HG03354 (cell line): ENCODE data around the gene PODXL.
A peak's percentile ranks its signal among the peaks of the same experiment; 100 is the strongest.

Source experiments
- ATAC-seq: cut with Tn5 transposase; IDR thresholded peaks from one replicate; pipeline ENCODE4 v1.9.1; 2021; ENCODE audit warnings: mild to moderate bottlenecking; ENCODE audit not compliant: unreplicated experiment, poor library complexity, severe bottlenecking

The PODXL gene

DNA sequence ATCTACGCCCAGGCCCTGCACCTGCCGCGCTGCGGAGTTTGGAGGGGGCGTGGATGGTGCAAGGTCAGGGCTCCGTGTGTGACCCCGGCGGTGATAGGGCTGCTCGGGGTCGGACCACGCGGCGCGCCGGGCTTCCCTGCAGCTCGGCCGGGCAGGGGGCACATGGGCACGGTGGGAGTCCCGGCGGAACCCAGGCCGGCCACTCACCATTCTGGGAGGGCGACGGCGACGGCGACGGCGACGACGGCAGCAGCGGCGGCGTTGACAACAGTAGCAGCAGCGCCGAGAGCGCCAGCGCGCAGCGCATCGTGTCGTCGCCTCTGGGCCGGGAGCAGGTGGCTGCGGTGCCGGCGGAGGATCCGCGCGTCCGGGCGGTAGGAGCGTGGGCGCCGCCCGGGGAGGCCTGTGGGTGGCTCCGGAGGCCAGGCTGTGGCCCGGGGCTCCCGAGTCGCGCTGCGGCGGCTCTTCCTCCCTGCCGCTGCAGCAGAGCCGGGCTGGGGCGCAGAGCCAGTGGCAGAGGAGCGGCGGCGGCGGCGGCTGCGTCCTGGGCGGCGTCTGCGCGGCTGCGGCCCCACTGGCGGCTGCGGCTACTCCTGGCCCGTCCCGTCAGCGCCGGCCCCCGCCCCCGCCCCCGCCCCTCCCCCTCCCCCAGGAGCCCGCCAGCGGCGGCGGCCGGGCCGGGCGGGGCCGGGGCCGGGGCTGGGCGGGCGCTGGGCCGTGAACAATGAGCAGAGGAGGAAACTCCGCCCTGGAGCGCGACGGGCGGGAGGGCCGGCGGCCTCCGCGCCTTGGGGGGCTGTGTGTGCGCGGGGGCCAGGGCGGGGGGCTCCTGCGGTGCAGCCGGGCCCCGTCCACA, at the start of gene PODXL:
Gene PODXL, minus strand, starts transcription at position 576 of the 856 bp plus-strand sequence. Its CDS starts 269 bp downstream, at position 307.
- ATAC-seq: peak; percentile 73

DNA sequence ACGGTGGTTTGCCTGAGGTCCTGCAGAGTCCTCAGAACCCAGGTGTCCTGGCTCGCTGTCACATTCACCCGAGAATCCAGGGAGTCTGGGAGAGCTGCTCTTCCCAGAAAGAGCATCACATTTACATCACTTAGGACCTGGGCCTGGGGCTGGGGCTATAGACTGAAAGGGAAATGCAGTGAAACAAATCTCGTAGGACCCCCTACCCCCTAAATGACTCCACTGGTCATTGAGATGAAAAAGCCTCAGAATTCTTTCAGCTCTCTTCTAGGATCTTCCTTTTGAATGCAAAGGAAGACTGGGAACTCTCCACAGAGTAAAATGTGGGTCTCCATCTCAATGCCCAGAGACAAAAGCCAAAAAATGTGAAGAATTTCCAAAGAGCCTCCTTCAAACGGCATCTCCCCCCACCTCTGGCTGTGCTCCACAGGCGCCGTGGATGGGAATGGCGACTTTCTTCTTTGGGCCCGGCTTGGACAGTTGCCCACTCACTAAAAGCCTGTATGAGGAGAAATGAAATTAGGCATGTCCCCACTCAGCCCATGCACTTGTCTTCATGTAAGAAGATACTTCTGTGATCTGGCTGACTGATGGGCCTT, 49.0 kb upstream of the PODXL start:
- ATAC-seq: no peak

DNA sequence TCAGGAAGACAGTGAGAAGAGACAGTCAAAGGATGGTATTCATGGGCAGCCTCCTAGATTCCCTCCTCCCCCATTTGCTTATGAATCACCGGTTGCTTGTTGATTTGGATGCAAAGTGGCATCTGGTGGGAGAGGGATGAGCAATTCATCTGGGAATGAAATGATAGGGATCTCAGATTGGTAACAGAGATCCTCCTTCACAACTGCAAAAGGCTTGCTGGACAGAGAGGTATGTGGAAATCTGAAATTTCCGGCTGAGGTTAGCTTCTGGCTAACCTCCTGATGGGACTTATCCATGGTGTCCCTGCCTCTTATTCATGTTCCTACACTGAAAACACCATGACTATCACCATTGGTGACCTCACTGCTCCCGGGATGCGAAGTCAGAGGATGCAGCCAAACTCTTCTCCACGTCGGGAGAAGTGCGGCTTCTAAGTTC, 48.4 kb upstream of the PODXL start:
- ATAC-seq: no peak

DNA sequence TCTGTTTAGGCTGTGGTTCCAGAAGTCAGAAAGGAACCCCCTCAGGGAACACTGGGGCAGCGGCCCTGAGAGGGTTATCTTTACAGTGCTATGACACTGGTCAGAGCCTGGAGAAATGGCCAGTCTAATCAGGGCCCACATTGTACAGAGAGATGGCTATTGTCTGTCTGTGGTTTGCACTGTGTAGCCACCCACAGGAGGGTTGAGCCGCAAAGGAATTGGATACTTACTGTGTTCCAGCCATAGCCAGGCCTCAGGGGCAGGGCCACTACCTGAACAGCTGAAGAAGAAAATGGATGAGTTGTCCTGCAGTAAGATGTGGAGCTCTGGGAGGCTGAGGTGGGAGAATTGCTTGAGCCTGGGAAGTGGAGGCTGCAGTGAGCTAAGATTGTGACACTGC, 47.5 kb upstream of the PODXL start:
- no peak for ATAC-seq

DNA sequence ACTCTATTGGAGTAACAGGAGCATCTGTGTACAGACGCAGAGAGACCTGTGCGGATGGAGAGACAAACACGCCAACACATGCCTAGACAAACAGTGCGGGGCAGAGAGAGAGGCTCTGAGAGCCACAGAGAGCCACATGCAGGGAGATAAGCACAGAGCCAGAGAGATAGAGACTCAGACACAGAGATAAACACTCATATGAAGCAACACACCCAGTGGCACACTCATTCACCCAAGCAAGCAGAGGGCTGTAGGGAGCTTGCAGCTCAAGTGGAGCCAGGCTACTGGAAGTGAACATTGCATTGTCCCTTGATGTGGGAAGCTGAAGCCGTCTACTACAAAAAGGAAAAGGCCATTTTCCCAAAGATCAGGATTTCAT, 46.6 kb upstream of the PODXL start:
- no peak for ATAC-seq

DNA sequence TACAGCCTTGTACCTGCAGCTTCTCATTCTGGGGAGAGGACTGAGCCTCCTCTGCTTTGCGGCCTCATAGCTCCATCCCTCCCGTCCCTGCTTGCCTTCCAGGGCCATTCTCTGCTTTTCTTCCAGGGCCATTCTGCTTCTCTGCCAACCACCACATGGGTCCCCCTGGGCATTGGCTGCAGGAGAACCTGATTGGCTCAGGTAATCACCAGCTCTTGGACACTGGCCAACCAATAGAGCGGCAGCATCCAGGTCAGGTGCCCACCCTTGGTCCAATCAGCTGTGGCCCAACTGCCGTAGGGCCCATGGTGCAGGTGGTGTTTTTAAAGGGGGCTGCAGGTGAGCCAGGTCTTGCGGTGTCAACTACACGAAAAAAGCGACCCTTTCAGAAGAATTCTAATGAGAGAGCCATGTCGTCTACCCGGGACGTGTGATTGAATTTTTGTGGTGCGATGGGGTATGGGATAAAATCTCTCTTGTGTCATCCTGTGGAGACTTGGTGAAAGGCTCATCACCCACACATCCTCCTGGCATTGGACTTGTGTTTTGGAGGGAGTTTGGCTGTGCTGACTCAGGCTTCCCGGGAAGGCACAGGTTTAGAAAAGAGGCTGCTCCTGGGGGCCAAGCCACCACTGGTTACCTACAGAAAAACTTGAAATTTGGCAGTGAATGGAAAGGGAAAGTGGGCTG, 46.0 kb upstream of the PODXL start:
- no peak for ATAC-seq

DNA sequence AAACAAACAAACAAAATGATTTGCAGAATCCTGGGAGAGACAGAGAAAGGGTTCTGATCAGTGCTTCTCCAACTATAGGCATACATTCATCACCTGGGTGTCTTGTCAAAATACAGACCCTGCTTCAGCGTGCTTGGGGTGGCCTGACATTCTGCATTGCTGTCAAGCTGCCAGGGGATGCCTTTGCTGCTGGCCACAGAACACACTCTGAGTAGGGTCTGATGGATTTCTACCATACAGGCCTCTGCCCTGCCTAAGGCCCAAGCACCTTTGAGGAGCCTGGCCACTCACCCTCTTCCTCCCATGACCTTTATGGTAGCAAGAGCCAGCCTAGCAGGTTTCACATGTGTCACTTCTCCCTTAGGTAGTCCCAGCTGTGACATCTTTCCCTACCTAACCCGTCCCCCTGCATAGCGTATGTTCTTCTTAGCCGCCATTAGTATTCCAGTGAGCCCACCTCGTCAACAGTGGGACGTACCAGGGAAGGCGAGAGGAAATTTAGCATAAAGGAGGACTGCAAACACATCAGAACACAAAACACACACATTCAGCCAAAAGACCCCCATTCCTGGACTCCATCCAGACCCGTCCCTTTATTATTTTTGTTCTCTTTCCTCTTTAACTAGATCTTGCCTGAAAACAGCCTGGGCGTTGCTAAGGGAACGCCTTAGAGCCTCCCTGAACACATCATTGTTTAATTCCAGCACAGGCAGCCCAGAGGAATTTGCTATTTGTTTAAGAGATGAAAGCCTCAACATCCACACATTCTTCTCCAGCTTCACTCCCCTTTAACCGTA, 43.9 kb upstream of the PODXL start:
- no peak for ATAC-seq

DNA sequence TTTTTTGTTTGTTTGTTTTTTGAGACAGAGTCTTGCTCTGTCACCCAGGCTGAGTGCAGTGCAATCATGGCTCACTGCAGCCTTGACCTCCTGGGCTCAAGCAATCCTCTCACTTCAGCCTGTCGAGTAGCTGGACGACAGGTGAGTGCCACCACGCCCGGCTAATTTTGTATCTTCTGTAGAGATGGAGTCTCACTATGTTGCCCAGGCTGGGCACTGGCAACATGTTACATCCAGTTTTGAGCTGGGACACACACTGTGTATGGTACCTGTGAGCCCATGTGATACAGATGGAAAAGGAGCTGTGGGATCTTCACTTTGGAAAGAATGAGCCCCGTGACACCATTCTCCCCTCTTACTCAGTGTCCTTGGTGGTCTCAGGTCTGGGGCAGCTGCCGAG, 40.4 kb upstream of the PODXL start:
- no peak for ATAC-seq

DNA sequence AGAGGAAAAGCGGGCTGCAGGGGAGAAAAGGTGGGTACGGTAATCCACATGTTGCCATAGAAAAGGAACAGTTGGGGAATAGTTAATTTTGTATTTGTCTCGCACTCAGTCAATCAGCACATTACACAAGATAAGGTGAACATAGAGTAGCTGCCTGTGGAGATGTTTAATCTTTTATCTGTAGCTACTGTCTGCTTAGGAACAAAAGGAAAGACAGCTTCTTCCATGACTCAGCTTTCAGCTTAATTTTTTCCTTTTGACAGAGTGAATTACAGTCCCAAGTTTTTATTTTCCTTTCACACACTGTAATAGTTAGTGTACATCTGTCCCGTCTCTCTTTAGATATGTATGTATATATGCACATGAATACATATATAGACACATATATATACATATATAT, 39.3 kb upstream of the PODXL start:
- ATAC-seq: no peak

DNA sequence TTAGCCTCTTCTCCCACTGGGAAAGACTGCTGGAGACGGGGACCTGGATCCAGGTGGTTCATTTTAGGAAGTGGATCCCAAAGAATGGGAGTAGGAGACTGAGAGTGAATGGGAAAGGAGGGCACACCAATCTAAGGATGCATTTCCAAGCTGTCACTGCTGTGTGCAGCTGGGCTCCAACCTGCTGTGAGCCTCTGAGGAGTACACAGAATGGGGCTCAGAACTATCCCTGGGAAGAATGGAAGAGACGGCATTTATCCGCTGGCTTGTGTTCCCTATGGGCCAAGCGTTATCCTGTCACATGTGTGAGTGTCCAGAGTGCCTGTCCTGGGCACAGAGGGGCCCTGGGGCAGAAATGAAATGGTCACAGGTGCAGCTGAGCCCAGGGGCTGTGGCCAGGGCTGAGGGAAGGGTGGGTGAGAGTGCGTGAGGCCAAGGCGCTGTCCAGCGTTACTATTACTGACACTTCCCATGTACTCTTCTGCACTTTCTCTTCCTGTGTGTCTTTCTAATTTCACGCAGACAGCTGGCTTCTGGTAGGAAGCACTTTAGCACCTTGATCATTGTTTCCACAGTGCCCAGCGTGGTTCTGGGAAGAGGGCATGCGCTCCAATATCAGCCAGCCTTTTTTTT, 35.4 kb upstream of the PODXL start:
- no peak for ATAC-seq

DNA sequence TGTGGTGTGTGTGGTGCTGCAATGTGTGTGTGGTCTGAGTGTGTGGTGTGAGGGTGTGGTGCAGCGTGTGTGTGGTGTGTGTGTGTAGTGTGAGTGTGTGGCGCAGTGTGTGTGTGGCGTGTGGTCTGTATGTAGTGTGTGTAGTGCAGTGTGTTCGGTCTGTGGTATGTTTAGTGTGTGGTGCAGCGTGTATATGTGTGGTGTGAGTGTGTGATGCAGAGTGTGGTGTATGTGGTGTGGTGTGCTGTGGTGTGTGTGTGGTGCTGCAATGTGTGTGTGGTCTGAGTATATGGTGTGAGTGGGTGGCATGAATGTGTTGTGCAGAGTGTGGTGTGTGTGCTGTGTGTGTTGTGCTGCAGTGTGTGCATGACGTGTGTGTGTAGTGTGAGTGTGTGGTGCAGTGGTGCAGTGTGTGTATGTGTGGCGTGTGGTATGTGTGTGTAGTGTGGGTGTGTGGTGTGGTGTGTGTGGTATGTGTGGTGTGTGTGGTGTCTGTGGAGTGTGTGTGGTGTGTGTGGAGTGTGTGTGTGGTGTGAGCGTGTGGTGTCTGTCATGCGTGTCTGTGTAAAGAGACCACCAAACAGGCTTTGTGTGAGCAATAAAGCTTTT, 31.0 kb upstream of the PODXL start:
- no peak for ATAC-seq

DNA sequence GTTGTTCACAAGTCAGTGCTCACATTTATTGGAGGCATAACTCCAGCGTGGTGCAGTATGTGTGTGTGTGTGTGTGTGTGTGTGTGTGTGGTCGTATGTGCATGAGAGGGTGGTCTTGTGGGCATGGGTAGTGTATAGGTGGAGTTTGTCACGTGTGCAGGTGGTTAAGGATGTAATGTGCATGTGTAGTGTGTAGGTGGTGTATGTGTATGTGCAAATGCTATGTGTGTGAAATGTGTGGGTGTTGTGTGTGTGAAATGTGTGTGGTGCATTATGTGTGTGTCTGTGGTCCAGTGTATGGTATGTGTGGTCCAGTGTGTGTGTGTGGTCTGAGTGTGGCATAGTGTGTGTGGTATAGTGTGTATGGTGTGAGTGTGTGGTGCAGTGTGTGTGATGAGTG, 30.3 kb upstream of the PODXL start:
- no peak for ATAC-seq

DNA sequence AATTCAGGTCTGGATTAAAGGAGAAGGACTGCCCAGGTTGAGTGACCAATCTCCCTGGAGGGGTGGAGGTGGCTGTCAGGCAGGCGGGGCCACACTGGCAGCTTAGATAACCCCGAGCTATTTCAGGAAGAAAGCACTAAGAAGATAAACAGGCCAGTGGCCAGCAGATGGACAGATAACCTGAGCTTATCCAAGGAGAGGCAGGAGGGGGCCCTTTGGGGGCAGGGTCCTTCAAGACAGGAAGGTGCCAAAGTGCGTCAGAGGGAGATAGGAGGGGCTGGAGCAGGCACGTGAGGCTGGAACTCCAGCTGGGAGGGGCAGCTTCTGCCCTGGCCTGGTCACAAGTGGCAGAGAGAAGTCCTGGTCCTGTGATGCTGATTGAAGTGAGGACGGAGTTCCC, 29.8 kb upstream of the PODXL start:
- ATAC-seq: no peak

DNA sequence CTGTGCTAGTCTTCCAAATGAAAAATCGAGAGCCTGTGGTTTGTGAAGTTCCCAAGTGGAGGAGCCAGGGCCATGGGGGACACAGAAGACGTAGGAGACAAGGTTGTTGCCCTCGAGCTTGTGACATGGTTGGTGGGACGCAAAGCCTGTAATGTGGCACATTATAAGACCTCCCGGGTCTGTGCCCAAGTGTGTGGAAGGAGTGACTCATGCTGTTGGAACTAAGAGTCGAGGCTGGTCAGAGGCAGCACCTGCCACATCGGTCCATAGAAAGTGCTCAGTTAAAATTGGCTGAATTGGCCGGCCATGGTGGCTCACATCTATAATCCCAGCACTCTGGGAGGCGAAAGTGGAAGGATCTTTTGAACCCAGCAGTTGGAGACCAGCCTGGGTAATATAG, 27.0 kb upstream of the PODXL start:
- ATAC-seq: no peak

DNA sequence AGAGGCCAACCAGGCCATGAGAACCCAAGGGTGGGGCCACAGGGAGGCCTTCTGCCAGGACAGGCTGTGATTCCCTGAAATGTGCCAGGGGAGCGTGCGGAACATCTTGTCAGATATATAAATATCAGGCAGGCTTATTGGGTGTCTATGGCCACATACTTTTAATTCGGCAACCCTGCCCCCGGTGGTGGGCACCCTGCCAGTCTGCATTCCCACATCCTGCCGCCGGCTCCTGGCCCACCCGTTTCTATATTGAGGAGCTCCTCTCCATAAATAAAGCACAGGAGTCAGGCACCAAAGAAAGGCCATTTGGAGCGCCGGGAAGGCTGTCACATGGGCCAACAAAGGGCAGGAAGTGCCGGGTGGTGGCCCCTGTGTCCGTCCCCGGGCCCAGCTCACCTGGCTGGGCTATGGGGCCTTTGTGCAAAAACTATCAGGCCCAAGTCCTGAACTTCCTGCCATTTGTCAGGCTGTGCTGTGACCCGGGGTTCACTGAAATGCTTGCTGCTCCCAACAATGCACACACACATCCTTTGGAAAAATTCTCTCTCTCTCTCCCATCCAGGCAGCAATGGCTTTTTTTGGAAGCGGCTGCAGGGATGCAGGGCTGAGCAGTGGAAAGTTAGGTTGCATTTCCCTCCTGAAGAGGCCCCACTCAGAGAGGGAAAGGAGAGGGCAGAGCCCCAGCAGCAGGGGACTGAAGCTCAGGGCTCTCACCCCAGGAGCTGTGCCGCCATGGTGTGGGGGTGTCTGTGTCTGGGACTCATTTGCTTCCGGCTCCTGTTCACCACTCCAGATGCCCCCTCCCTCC, 25.0 kb upstream of the PODXL start:
- no peak for ATAC-seq

DNA sequence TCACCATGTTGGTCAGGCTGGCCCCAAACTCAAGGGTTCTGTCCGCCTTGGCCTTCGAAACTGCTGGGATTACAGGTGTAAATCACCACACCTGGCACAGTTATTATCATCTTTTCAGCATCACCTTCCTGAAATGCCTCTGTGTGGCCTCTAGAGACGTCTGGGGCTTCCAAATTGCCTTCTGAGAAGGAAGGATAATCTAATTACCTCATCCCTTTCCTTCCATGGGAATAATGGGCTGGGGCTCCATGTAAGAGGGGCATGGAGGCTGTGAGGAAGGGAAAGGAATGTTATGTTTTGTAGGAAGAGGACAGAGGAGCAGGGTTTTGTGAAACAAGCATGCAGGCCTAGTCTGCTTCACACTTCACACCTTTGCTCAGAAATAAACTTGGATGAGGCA, 22.2 kb upstream of the PODXL start:
- ATAC-seq: no peak

DNA sequence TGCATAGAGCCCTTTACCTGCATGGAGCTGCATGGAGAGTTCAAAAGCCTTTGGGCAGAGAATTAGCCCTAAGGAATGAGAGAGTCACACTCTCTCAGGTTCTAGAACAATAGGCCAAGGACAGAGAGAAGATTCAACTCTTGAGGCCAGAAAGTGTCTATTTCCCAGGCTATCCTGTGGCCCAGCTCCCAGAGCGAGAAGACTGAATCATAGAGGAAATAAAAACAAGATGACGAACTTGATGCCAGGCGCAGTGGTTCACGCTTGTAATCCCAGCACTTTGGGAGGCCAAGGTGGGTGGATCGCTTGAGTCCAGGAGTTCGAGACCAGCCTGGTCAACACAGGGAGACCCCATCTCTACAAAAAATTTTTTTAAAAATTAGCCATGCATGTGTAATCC, 18.3 kb upstream of the PODXL start:
- ATAC-seq: no peak

DNA sequence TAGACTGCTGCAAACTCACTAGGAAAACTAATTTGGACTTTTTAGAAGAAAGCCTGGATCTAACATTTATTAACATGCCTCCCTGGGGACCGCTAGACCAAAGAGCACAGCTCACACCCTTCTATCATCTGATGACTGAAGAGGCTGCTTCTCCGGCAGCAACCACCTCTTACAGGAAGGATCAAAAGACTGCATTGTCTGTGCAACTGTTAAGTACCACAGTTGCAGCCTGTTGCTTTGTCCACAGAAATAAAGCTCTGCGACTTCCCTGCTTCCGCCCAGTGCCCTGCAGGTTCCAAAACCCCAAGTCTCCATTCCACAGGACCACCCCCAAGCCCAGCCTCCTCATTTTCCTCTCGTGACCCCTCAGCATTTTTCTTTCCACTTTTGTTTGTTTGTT, 14.0 kb upstream of the PODXL start:
- ATAC-seq: no peak

DNA sequence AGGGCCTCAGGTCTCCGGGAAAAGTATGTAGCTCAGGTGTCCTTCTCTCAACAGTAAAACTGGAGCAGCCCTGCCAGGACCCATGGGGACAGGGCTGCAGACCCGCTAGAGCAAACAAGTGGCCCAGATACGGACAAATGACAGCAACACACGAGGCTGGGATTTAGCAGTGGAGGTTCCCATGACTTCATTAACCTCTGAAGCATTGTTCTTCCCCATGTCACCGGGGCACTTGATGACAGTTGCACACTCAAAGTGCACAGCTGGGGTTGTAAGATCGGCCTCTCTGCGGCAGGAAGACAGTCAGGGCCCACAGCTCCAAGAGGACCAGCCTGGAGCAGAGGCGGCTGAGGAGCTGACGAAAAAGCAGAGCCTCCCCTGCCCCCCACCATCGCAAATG, 12.5 kb upstream of the PODXL start:
- ATAC-seq: no peak
